Measurements from ENCODE around the gene PACSIN1.

The PACSIN1 gene

DNA sequence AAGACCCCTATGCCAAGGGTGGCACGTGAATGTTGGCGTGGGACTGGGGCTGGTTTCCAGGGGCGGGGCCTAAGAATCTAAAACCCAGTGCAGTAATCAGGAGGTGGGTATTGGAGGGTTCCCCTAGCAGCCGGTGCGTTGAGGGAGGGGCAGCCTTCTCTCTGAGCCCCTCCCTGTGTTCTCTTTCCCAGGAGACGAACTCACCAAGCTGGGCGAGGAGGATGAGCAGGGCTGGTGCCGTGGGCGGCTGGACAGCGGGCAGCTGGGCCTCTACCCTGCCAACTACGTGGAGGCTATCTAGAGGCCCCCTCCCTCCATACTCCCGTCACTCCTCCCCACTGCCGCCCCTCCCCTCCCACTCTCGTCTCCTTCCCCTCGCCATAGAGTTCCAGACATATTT, 66.4 kb downstream of the PACSIN1 start:
- Histone ChIP-seq H3K9ac (ENCODE audit: low read length) (no peak overlapping the region), H3K36me3 (ENCODE audit: control insufficient read depth in 1 of 2, insufficient read depth in 2 of 2, low read depth in 1 of 2, low read length in 2 of 2) (no peaks in the 10 kb centered on the region)

GRCh38 chr6:34534146-34534545, 68.3 kb downstream of the PACSIN1 start:
- Histone ChIP-seq H3K4me3 (ENCODE audit: insufficient read depth in 1 of 2, low read depth in 1 of 2, low read length in 2 of 2) (no peak overlapping the region), H3K36me3 (ENCODE audit: control insufficient read depth in 1 of 2, insufficient read depth in 2 of 2, low read depth in 1 of 2, low read length in 2 of 2) (no peaks in the 10 kb centered on the region), H2BK5ac (ENCODE audit: low read depth, low read length, poor library complexity, severe bottlenecking) (no peak overlapping the region), H2AK5ac (ENCODE audit: low read length, severe bottlenecking) (no peak overlapping the region), H2BK12ac (ENCODE audit: low read length in 2 of 2) (no peak overlapping the region), H2AFZ (ENCODE audit: low read depth, low read length) (no peak overlapping the region), H3K18ac (ENCODE audit: low read depth in 1 of 2, low read length in 2 of 2) (no peak overlapping the region), H3K4me1 (ENCODE audit: control insufficient read depth, insufficient read depth, low read depth, low read length) (peaks cover 6% of the 10 kb centered on the region), H3K9ac (ENCODE audit: low read length) (no peak overlapping the region), H4K8ac (ENCODE audit: low read length) (no peak overlapping the region), H3K23ac (ENCODE audit: low read length in 2 of 2) (no peak overlapping the region), H2BK120ac (ENCODE audit: low read depth, low read length) (no peak overlapping the region), H3K79me1 (replicated peaks; ENCODE audit: low read length, poor library complexity, severe bottlenecking) (no peaks in the 10 kb centered on the region), H3K9me3 (ENCODE audit: control insufficient read depth, low read length) (no peaks in the 10 kb centered on the region), H3K14ac (ENCODE audit: low read length in 2 of 2) (no peak overlapping the region), H3K4ac (ENCODE audit: low read depth in 1 of 2, low read length in 2 of 2) (no peak overlapping the region), H2BK15ac (ENCODE audit: low read depth, poor library complexity, severe bottlenecking) (no peak overlapping the region), H3K27ac (ENCODE audit: low read length, poor library complexity, severe bottlenecking) (no peak overlapping the region), H4K91ac (ENCODE audit: low read length) (no peak overlapping the region), H3K4me2 (ENCODE audit: low read length, poor library complexity, severe bottlenecking) (no peak overlapping the region), H3K27me3 (ENCODE audit: control insufficient read depth in 1 of 2, insufficient read depth in 1 of 2, low read length in 2 of 2) (peaks cover 16 to 39% of the 10 kb centered on the region in 2 experiments)
- WGBS, result 71% methylated on average over 6 of the region's 6 CpGs
- no peak for DNase-seq

More for the DNA sequence above, 66.4 kb downstream of the PACSIN1 start:
- no peak overlapping the region for H3K23ac ChIP-seq (ENCODE audit: low read length in 2 of 2)
- H4K91ac ChIP-seq (ENCODE audit: low read length), result no peak overlapping the region
- no peak overlapping the region for H2BK120ac ChIP-seq (ENCODE audit: low read depth, low read length)
- H3K27me3 ChIP-seq (ENCODE audit: control insufficient read depth in 1 of 2, insufficient read depth in 1 of 2, low read length in 2 of 2), result peaks cover 16 to 49% of the 10 kb centered on the region in 2 experiments
- no peak overlapping the region for H2BK5ac ChIP-seq (ENCODE audit: low read depth, low read length, poor library complexity, severe bottlenecking)
- H2AK5ac ChIP-seq (ENCODE audit: low read length, severe bottlenecking), result no peak overlapping the region
- no peak for DNase-seq
- 89% methylated on average over 14 of the region's 15 CpGs for WGBS
- H3K27ac ChIP-seq (ENCODE audit: low read length, poor library complexity, severe bottlenecking), result no peak overlapping the region
- peaks cover 8% of the 10 kb centered on the region for H3K4me1 ChIP-seq (ENCODE audit: control insufficient read depth, insufficient read depth, low read depth, low read length)
- no peak overlapping the region for H3K4ac ChIP-seq (ENCODE audit: low read depth in 1 of 2, low read length in 2 of 2)
- no peak overlapping the region for H3K4me2 ChIP-seq (ENCODE audit: low read length, poor library complexity, severe bottlenecking)
- H3K79me1 ChIP-seq (replicated peaks; ENCODE audit: low read length, poor library complexity, severe bottlenecking), result no peaks in the 10 kb centered on the region
- H3K14ac ChIP-seq (ENCODE audit: low read length in 2 of 2), result no peak overlapping the region
- no peak overlapping the region for H3K4me3 ChIP-seq (ENCODE audit: insufficient read depth in 1 of 2, low read depth in 1 of 2, low read length in 2 of 2)
- H3K18ac ChIP-seq (ENCODE audit: low read depth in 1 of 2, low read length in 2 of 2), result no peak overlapping the region
- no peak overlapping the region for H2AFZ ChIP-seq (ENCODE audit: low read depth, low read length)
- no peak overlapping the region for H4K8ac ChIP-seq (ENCODE audit: low read length)
- H2BK12ac ChIP-seq (ENCODE audit: low read length in 2 of 2), result no peak overlapping the region
- H2BK15ac ChIP-seq (ENCODE audit: low read depth, poor library complexity, severe bottlenecking), result no peak overlapping the region
- no peaks in the 10 kb centered on the region for H3K9me3 ChIP-seq (ENCODE audit: control insufficient read depth, low read length)

DNA sequence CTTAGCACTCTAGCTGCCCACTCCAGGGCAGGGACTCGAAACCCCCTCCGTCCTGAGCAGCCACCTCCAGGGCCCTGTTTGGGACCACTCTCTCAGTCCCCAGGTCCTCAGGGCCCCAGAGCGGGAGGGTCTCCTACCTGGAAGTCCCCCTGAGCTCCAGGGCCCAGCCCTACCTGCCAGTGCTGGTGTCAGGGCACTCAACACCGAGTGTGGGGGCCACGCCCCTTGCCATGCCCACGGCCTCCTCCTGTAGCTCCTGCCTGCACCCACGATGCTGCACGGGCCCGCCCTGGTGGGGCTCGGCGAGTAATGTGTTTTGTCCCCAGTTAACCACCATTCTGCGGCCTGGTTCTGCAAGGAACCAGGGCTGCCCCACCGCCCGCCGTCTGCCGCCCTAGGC, 68.8 kb downstream of the PACSIN1 start:
- no peaks in the 10 kb centered on the region for H3K79me1 ChIP-seq (replicated peaks; ENCODE audit: low read length, poor library complexity, severe bottlenecking)

GRCh38 chr6:34535199-34535598, 69.3 kb downstream of the PACSIN1 start:
- Histone ChIP-seq H4K8ac (ENCODE audit: low read length) (no peak overlapping the region), H3K27ac (ENCODE audit: low read length, poor library complexity, severe bottlenecking) (no peak overlapping the region), H2BK15ac (ENCODE audit: low read depth, poor library complexity, severe bottlenecking) (no peak overlapping the region), H2BK120ac (ENCODE audit: low read depth, low read length) (no peak overlapping the region), H3K4me2 (ENCODE audit: low read length, poor library complexity, severe bottlenecking) (no peak overlapping the region), H3K18ac (ENCODE audit: low read depth in 1 of 2, low read length in 2 of 2) (no peak overlapping the region), H2AFZ (ENCODE audit: low read depth, low read length) (no peak overlapping the region), H3K4me3 (ENCODE audit: insufficient read depth in 1 of 2, low read depth in 1 of 2, low read length in 2 of 2) (no peak overlapping the region), H3K27me3 (ENCODE audit: control insufficient read depth in 1 of 2, insufficient read depth in 1 of 2, low read length in 2 of 2) (peaks cover 8 to 28% of the 10 kb centered on the region in 2 experiments), H4K91ac (ENCODE audit: low read length) (no peak overlapping the region), H3K9ac (ENCODE audit: low read length) (no peak overlapping the region), H2BK12ac (ENCODE audit: low read length in 2 of 2) (no peak overlapping the region), H3K4ac (ENCODE audit: low read depth in 1 of 2, low read length in 2 of 2) (no peak overlapping the region), H3K14ac (ENCODE audit: low read length in 2 of 2) (no peak overlapping the region), H2AK5ac (ENCODE audit: low read length, severe bottlenecking) (no peak overlapping the region), H3K36me3 (ENCODE audit: control insufficient read depth in 1 of 2, insufficient read depth in 2 of 2, low read depth in 1 of 2, low read length in 2 of 2) (no peaks in the 10 kb centered on the region), H3K9me3 (ENCODE audit: control insufficient read depth, low read length) (no peaks in the 10 kb centered on the region), H3K4me1 (ENCODE audit: control insufficient read depth, insufficient read depth, low read depth, low read length) (peaks cover 6% of the 10 kb centered on the region), H3K79me1 (replicated peaks; ENCODE audit: low read length, poor library complexity, severe bottlenecking) (no peaks in the 10 kb centered on the region), H3K23ac (ENCODE audit: low read length in 2 of 2) (no peak overlapping the region), H2BK5ac (ENCODE audit: low read depth, low read length, poor library complexity, severe bottlenecking) (no peak overlapping the region)
- DNase-seq, result no peak
- WGBS, result 91% methylated on average over 6 of the region's 6 CpGs

More for the DNA sequence above, 68.8 kb downstream of the PACSIN1 start:
- Histone ChIP-seq H3K18ac (ENCODE audit: low read depth in 1 of 2, low read length in 2 of 2) (no peak overlapping the region), H2BK15ac (ENCODE audit: low read depth, poor library complexity, severe bottlenecking) (no peak overlapping the region), H3K9ac (ENCODE audit: low read length) (no peak overlapping the region), H3K4ac (ENCODE audit: low read depth in 1 of 2, low read length in 2 of 2) (no peak overlapping the region), H3K27ac (ENCODE audit: low read length, poor library complexity, severe bottlenecking) (no peak overlapping the region), H3K14ac (ENCODE audit: low read length in 2 of 2) (peak overlapping the region in 1 of 2 experiments; percentile 18), H2BK12ac (ENCODE audit: low read length in 2 of 2) (no peak overlapping the region), H3K23ac (ENCODE audit: low read length in 2 of 2) (no peak overlapping the region), H2BK120ac (ENCODE audit: low read depth, low read length) (no peak overlapping the region), H2AFZ (ENCODE audit: low read depth, low read length) (no peak overlapping the region), H3K36me3 (ENCODE audit: control insufficient read depth in 1 of 2, insufficient read depth in 2 of 2, low read depth in 1 of 2, low read length in 2 of 2) (no peaks in the 10 kb centered on the region), H3K4me2 (ENCODE audit: low read length, poor library complexity, severe bottlenecking) (no peak overlapping the region), H3K4me3 (ENCODE audit: insufficient read depth in 1 of 2, low read depth in 1 of 2, low read length in 2 of 2) (no peak overlapping the region), H4K8ac (ENCODE audit: low read length) (peak overlapping the region; percentile 5), H3K4me1 (ENCODE audit: control insufficient read depth, insufficient read depth, low read depth, low read length) (peaks cover 6% of the 10 kb centered on the region), H3K27me3 (ENCODE audit: control insufficient read depth in 1 of 2, insufficient read depth in 1 of 2, low read length in 2 of 2) (peaks cover 12 to 34% of the 10 kb centered on the region in 2 experiments), H4K91ac (ENCODE audit: low read length) (no peak overlapping the region), H3K9me3 (ENCODE audit: control insufficient read depth, low read length) (no peaks in the 10 kb centered on the region), H2AK5ac (ENCODE audit: low read length, severe bottlenecking) (no peak overlapping the region), H2BK5ac (ENCODE audit: low read depth, low read length, poor library complexity, severe bottlenecking) (no peak overlapping the region)
- WGBS, result 88% methylated on average over 16 of the region's 16 CpGs
- no peak for DNase-seq

Data from mesenchymal stem cell (in vitro differentiated cells and primary cell).